WI38 (cell line): ENCODE measurements around the gene PERM1.
A peak's percentile ranks its signal among the peaks of the same experiment; 100 is the strongest.

Experiments
- H3K4me3 ChIP-seq: 2 replicates; pipeline ENCODE4 v1.5.1; 2011; ENCODE audit warnings: low read depth, mild to moderate bottlenecking, control low read depth, low read length
- CTCF ChIP-seq: IDR thresholded peaks from 2 replicates; pipeline ENCODE4 v1.5.1; 2012; ENCODE audit warnings: low read depth, mild to moderate bottlenecking, control low read depth, low read length

Gene PERM1

GRCh38 chr1:985126-985525 is 3.2 kb upstream of the PERM1 start:
- no peak for TF ChIP-seq CTCF
- H3K4me3 ChIP-seq = no peak overlapping the region

- no peak for TF ChIP-seq CTCF
- 0 out of 2 replicates have a peak overlapping the region, but pooled peaks have one; percentile 32 for H3K4me3 ChIP-seq
Measured at GRCh38 chr1:984476-984814, 2.6 kb upstream of the PERM1 start.

- peak; percentile 53 for TF ChIP-seq CTCF
- 0 out of 2 replicates have a peak overlapping the region, but pooled peaks have one; percentile 32 for H3K4me3 ChIP-seq
Measured at GRCh38 chr1:983798-984475, 2.0 kb upstream of the PERM1 start.

- no peak for TF ChIP-seq CTCF
- H3K4me3 ChIP-seq = no peak overlapping the region
Measured at GRCh38 chr1:982765-983436, 1.0 kb upstream of the PERM1 start.

GRCh38 chr1:981491-981954 is 370 bp downstream of the PERM1 start:
- no peak overlapping the region for H3K4me3 ChIP-seq
- TF ChIP-seq CTCF = no peak

GRCh38 chr1:980602-981395 is 1.1 kb downstream of the PERM1 start:
- H3K4me3 ChIP-seq = no peak overlapping the region
- no peak for TF ChIP-seq CTCF
